ENCODE results near the gene DBP. TPM values are rescaled to one million over a fixed set of nuclear protein-coding genes. Genes with fewer than 3 reads are reported as not detected.
A peak's percentile ranks its signal among the peaks of the same experiment; 100 is the strongest.

DBP gene
- total and polyA plus RNA-seq, 2 of the 13 experiments (the other 11 are each of a cell fraction or from before 2014, with no cell fraction given) = 1.7 to 5.8 TPM

DNA sequence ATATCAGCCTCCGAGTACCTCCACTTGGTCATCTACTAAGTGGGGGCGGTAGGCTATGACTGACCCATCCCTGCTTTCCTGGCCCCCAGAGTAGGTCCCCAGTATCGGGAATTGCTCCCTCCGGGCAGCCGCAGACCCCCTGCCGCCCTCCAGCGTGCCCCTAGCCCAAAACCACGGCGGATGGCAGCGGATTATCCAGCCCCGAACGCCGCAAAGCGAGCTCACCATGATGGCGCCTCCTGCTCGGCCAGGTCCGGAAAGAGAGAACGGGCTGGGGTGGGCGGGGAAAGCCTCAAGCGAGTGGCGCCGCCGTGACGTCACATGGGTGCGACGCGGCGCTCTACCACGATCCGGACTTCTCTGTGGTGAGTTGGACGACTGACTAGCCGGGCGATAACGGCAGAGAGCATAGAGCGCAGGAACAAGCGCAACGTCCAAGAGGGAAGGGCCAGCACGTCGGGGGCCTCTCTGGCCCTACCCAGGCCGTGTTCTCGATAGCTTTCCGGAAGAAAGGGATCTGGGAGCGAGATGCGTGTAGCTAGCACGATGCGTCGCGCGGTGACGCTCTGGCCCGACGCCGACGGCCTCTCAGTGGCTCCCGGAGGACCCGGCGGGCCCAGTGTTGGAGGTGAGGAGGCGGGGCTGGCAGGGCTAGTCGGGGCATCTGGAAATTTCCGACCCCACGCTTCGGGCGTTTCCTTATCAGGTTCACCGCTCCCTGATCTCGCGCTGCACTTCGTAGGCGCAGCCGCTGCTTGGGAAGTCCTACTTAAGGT is 18.1 kb downstream of the DBP start, which contains the start of the genes RPL18 and SPHK2 (continued):
- peak in 1 of 2 experiments; percentile 79; a peak in 2 of 4 replicates for TF ChIP-seq ATF4 (CRISPR knock-in tag; IDR thresholded peaks at IDR 0.05)
- TF ChIP-seq MAFK (conservative IDR thresholded peaks at IDR 0.05 in 1 of 2, IDR thresholded peaks at IDR 0.05 in 1 of 2; ENCODE audit: low read length in 2 of 2) = no peak
- peak; percentile 74 for TF ChIP-seq ZBTB21 (CRISPR knock-in tag; IDR thresholded peaks at IDR 0.05)
- no peak for TF ChIP-seq ZC3H4 (CRISPR knock-in tag; IDR thresholded peaks at IDR 0.05; ENCODE audit: borderline replicate concordance)
- TF ChIP-seq PCBP1 (IDR thresholded peaks at IDR 0.05; ENCODE audit: borderline replicate concordance, low read depth, low read length) = peak; percentile 95
- no peak for TF ChIP-seq HOXA7 (CRISPR knock-in tag; IDR thresholded peaks at IDR 0.05)
- no peak for TF ChIP-seq ZNF652 (CRISPR knock-in tag; IDR thresholded peaks at IDR 0.05; ENCODE audit: borderline replicate concordance, low read depth)
- peak; percentile 83 for TF ChIP-seq ZFX (CRISPR knock-in tag; IDR thresholded peaks at IDR 0.05; ENCODE audit: low read depth)
- no peak for TF ChIP-seq NBN (conservative IDR thresholded peaks at IDR 0.05)
- TF ChIP-seq, protein P1, sequence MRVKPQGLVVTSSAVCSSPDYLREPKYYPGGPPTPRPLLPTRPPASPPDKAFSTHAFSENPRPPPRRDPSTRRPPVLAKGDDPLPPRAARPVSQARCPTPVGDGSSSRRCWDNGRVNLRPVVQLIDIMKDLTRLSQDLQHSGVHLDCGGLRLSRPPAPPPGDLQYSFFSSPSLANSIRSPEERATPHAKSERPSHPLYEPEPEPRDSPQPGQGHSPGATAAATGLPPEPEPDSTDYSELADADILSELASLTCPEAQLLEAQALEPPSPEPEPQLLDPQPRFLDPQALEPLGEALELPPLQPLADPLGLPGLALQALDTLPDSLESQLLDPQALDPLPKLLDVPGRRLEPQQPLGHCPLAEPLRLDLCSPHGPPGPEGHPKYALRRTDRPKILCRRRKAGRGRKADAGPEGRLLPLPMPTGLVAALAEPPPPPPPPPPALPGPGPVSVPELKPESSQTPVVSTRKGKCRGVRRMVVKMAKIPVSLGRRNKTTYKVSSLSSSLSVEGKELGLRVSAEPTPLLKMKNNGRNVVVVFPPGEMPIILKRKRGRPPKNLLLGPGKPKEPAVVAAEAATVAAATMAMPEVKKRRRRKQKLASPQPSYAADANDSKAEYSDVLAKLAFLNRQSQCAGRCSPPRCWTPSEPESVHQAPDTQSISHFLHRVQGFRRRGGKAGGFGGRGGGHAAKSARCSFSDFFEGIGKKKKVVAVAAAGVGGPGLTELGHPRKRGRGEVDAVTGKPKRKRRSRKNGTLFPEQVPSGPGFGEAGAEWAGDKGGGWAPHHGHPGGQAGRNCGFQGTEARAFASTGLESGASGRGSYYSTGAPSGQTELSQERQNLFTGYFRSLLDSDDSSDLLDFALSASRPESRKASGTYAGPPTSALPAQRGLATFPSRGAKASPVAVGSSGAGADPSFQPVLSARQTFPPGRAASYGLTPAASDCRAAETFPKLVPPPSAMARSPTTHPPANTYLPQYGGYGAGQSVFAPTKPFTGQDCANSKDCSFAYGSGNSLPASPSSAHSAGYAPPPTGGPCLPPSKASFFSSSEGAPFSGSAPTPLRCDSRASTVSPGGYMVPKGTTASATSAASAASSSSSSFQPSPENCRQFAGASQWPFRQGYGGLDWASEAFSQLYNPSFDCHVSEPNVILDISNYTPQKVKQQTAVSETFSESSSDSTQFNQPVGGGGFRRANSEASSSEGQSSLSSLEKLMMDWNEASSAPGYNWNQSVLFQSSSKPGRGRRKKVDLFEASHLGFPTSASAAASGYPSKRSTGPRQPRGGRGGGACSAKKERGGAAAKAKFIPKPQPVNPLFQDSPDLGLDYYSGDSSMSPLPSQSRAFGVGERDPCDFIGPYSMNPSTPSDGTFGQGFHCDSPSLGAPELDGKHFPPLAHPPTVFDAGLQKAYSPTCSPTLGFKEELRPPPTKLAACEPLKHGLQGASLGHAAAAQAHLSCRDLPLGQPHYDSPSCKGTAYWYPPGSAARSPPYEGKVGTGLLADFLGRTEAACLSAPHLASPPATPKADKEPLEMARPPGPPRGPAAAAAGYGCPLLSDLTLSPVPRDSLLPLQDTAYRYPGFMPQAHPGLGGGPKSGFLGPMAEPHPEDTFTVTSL (CRISPR knock-in tag; IDR thresholded peaks at IDR 0.05; ENCODE audit: borderline replicate concordance) = 0 out of 2 replicates have a peak, but pooled peaks have one; percentile 35
- peak; percentile 91; the same call in 1 of the 2 replicates for TF ChIP-seq PRDM10 (CRISPR knock-in tag; IDR thresholded peaks at IDR 0.05; ENCODE audit: low read depth)
- TF ChIP-seq TFDP1 (CRISPR knock-in tag; IDR thresholded peaks at IDR 0.05; ENCODE audit: borderline replicate concordance) = peak; percentile 47; the same call in 1 of the 2 replicates
- TF ChIP-seq SP1 (IDR thresholded peaks at IDR 0.05) = no peak
- TF ChIP-seq SP1 (CRISPR knock-in tag; IDR thresholded peaks at IDR 0.05) = peak; percentile 97
- TF ChIP-seq HNF4G (IDR thresholded peaks at IDR 0.05; ENCODE audit: borderline replicate concordance, low read depth, low read length) = peak; percentile 29; the same call in 1 of the 2 replicates
- TF ChIP-seq HNF4G (CRISPR knock-in tag; IDR thresholded peaks at IDR 0.05; ENCODE audit: borderline replicate concordance, low read depth) = no peak
- peak; percentile 50; the same call in 1 of the 2 replicates for TF ChIP-seq SIX4 (CRISPR knock-in tag; IDR thresholded peaks at IDR 0.05)
- TF ChIP-seq PITX1 (CRISPR knock-in tag; IDR thresholded peaks at IDR 0.05) = peak; percentile 92; the same call in 1 of the 2 replicates

All from HepG2 (cell line).